ENCODE results near the gene LRRC3B.

GRCh38 chr3:26628915-26629314, 6.3 kb downstream of the LRRC3B start:
- TF ChIP-seq POLR2A (IDR thresholded peaks at IDR 0.05; ENCODE audit: low read depth, low read length) (no peak), TAF1 (IDR thresholded peaks at IDR 0.05; ENCODE audit: borderline replicate concordance, low read depth, low read length) (no peak), POLR2AphosphoS5 (IDR thresholded peaks at IDR 0.05; ENCODE audit: low read depth, low read length) (no peak)
